ENCODE data around the gene CNTNAP5. TPM values are rescaled to one million over a fixed set of nuclear protein-coding genes. Genes with fewer than 3 reads are reported as not detected.

CNTNAP5 gene
- total and polyA plus RNA-seq, 2 donors (not counting 3 experiments of a cell fraction or from before 2014, with no cell fraction given): not detected

GRCh38 chr2:124048102-124048501 lies 23.0 kb downstream of the CNTNAP5 start:
- ChIA-PET POLR2A (no interaction called here), CTCF (no interaction called here)
- intact Hi-C loops (cut with micrococcal nuclease) (no loop called here), dilution Hi-C loops (cut with MboI; ENCODE audit: extremely low pct_ligation_motif_present, low sequenced_read_pairs) (no loop called here)
- Histone ChIP-seq H3K36me3 (ENCODE audit: control insufficient read depth in 2 of 2, extremely low read depth in 1 of 2, insufficient read depth in 2 of 2, low read length in 2 of 2) (no peaks in the 10 kb centered on the region), H3K79me2 (ENCODE audit: control insufficient read depth, insufficient read depth, low read length) (no peaks in the 10 kb centered on the region), H3K4me3 (replicated peaks in 1 of 3; ENCODE audit: insufficient read depth in 1 of 3, low read depth in 1 of 3, low read length in 3 of 3) (no peak overlapping the region), H3K4me2 (ENCODE audit: insufficient read depth, low read length) (no peak overlapping the region), H3K9me1 (replicated peaks; ENCODE audit: control insufficient read depth, extremely low read depth, insufficient read depth, low read length) (no peaks in the 10 kb centered on the region), H2AFZ (ENCODE audit: low read depth, low read length) (no peak overlapping the region), H3K9me3 (replicated peaks; ENCODE audit: control insufficient read depth, insufficient read depth, low read length) (peaks cover 4% of the 10 kb centered on the region), H3K4me1 (ENCODE audit: control insufficient read depth, extremely low read depth, insufficient read depth, low read length) (no peaks in the 10 kb centered on the region), H3K27ac (ENCODE audit: insufficient read depth, low read depth, low read length) (no peak overlapping the region), H4K20me1 (replicated peaks; ENCODE audit: control insufficient read depth, extremely low read depth, insufficient read depth, low read length) (no peaks in the 10 kb centered on the region), H3K9ac (replicated peaks; ENCODE audit: extremely low read depth, insufficient read depth, low read length) (no peak overlapping the region), H3K27me3 (ENCODE audit: control insufficient read depth in 2 of 2, insufficient read depth in 2 of 2, low read length in 2 of 2) (no peaks in the 10 kb centered on the region)
- BruUV-seq (replicated peaks): no TSS peak
- TF ChIP-seq FOS (IDR thresholded peaks at IDR 0.05; ENCODE audit: borderline replicate concordance, insufficient read depth, low read length) (no peak), MAX (IDR thresholded peaks at IDR 0.05; ENCODE audit: insufficient read depth, insufficient read length) (no peak), POLR2A (IDR thresholded peaks at IDR 0.05; ENCODE audit: low read depth, low read length) (no peak), EZH2 (IDR thresholded peaks at IDR 0.05; ENCODE audit: borderline replicate concordance, low read depth, low read length, severe bottlenecking) (no peak), POLR2AphosphoS5 (IDR thresholded peaks at IDR 0.05; ENCODE audit: insufficient read depth, low read depth, low read length) (no peak), JUN (IDR thresholded peaks at IDR 0.05; ENCODE audit: borderline replicate concordance, insufficient read depth, insufficient read length, low read depth) (no peak), MYC (IDR thresholded peaks at IDR 0.05; ENCODE audit: low read depth, low read length) (no peak), CTCF (IDR thresholded peaks at IDR 0.05; ENCODE audit: extremely low read depth in 1 of 2, insufficient read depth in 1 of 2, low read depth in 1 of 2, low read length in 2 of 2) (no peak), GATA2 (IDR thresholded peaks at IDR 0.05; ENCODE audit: insufficient read depth, insufficient read length, low read depth, low read length) (no peak)
- DNase-seq (ENCODE audit: low read depth, low spot score): no peak
- FAIRE-seq: no peak

Measured in endothelial cell of umbilical vein (primary cell).